Measurements from ENCODE around the gene EXOC6B. TPM values are rescaled to one million over a fixed set of nuclear protein-coding genes. Genes with fewer than 3 reads are reported as not detected.
"Not testable (repeated sequence)": the region's sequence is repeated elsewhere in the genome, so short reads cannot be mapped to it uniquely, and the experiment has no call there.

The EXOC6B gene
- total RNA-seq, 1 donor: 24.6 TPM

DNA sequence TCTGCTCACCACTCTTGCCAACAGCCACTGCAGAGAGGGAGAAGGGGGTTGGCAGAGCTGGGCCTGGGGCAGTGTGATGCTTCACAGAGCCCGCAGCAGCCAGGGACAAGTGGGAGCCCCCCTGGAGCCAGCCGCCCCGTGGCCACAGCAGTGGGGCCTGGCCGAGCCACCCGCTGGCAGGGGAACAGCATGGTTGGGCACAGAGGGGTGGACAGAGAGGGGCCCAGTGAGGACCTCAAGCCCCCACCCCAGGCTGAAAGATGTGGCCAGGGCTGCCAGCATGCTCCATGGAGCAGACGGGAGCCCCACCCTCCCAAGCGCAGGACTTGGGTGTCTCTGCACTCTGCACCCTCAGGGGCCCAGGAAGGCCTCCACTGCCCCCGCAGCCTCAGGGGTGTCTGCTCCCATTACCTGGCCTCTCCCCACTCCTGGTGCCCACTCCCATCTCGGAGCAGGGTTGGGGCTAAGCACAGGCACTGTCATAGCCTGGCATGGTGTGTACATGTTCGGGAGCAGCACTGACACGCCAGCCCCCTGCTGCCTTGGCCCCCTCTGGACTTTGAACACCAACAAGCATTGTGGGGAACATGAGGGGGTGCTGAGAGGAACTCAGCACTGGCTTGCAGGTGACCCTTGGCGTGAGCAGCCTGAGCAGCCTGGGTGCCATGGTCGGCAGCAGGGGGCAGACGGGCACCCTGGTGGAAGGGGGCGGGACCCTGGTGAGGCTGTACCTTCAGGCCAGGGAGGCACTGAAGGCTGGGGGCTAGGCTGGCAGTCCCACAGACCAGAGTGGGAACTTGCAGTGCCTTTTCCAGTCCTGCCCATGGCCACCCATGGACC is 398.6 kb downstream of the EXOC6B start:
- no peak for DNase-seq (ENCODE audit: insufficient read length, low spot score, missing footprints)
- H3K4me1 ChIP-seq (ENCODE audit: insufficient read depth, low read length): no peaks in the 10 kb centered on the region
- no peaks in the 10 kb centered on the region for H3K79me2 ChIP-seq (ENCODE audit: insufficient read depth, low read length)
- no peak overlapping the region for H3K4me3 ChIP-seq (ENCODE audit: insufficient read depth, low read length)
- H3K27ac ChIP-seq (ENCODE audit: low read depth, low read length): no peak overlapping the region
- no peaks in the 10 kb centered on the region for H3K9me3 ChIP-seq (ENCODE audit: low read depth, low read length)
- no peaks in the 10 kb centered on the region for H3K36me3 ChIP-seq (ENCODE audit: insufficient read depth, low read length)
- TF ChIP-seq CTCF (IDR thresholded peaks at IDR 0.05; ENCODE audit: extremely low read depth, low read depth, low read length): no peak
- no peak overlapping the region for H3K4me2 ChIP-seq (ENCODE audit: insufficient read depth, low read length)
- H3K27me3 ChIP-seq (ENCODE audit: insufficient read depth, low read length): no peaks in the 10 kb centered on the region
- H4K20me1 ChIP-seq (ENCODE audit: insufficient read depth, low read length): no peaks in the 10 kb centered on the region
- H2AFZ ChIP-seq (ENCODE audit: low read length): no peak overlapping the region

DNA sequence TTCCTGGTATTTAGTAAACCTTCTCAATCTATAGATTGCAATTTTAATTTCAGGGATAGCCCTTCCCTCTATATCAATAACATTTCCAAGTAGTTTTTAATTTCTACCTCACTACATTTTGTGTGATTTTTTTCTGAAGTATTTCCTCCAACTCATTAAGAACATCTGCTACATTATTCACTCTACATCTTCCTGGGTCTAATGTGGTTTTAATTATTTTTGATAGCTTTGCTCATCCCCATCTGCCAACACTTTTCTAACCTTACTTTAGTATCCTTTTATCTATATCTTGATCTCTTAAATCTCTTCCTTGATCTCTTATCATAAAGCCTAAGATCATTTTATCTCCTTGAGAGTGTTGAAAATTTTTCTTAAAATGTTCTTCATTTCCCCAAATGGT is 399.8 kb downstream of the EXOC6B start:
- Histone ChIP-seq H3K27ac (ENCODE audit: low read depth, low read length) (no peak overlapping the region), H3K4me3 (ENCODE audit: insufficient read depth, low read length) (no peak overlapping the region), H3K79me2 (ENCODE audit: insufficient read depth, low read length) (no peaks in the 10 kb centered on the region), H3K36me3 (ENCODE audit: insufficient read depth, low read length) (no peaks in the 10 kb centered on the region), H3K4me2 (ENCODE audit: insufficient read depth, low read length) (no peak overlapping the region), H4K20me1 (ENCODE audit: insufficient read depth, low read length) (no peaks in the 10 kb centered on the region), H3K9me3 (ENCODE audit: low read depth, low read length) (no peaks in the 10 kb centered on the region), H3K27me3 (ENCODE audit: insufficient read depth, low read length) (no peaks in the 10 kb centered on the region), H3K4me1 (ENCODE audit: insufficient read depth, low read length) (no peaks in the 10 kb centered on the region), H2AFZ (ENCODE audit: low read length) (no peak overlapping the region)
- no peak for DNase-seq (ENCODE audit: insufficient read length, low spot score, missing footprints)
- TF ChIP-seq CTCF (IDR thresholded peaks at IDR 0.05; ENCODE audit: extremely low read depth, low read depth, low read length): no peak

GRCh38 chr2:72423756-72424155 is 402.1 kb downstream of the EXOC6B start:
- no peak overlapping the region for H2AFZ ChIP-seq (ENCODE audit: low read length)
- no peak for DNase-seq (ENCODE audit: insufficient read length, low spot score, missing footprints)
- no peak for TF ChIP-seq CTCF (IDR thresholded peaks at IDR 0.05; ENCODE audit: extremely low read depth, low read depth, low read length)

GRCh38 chr2:72421771-72422379 is 404.0 kb downstream of the EXOC6B start:
- not testable (repeated sequence) for H3K4me3 ChIP-seq (ENCODE audit: insufficient read depth, low read length); H3K4me1 ChIP-seq (ENCODE audit: insufficient read depth, low read length); H3K79me2 ChIP-seq (ENCODE audit: insufficient read depth, low read length); H3K9me3 ChIP-seq (ENCODE audit: low read depth, low read length); H3K27ac ChIP-seq (ENCODE audit: low read depth, low read length); H2AFZ ChIP-seq (ENCODE audit: low read length); H3K27me3 ChIP-seq (ENCODE audit: insufficient read depth, low read length); H4K20me1 ChIP-seq (ENCODE audit: insufficient read depth, low read length); H3K4me2 ChIP-seq (ENCODE audit: insufficient read depth, low read length); DNase-seq (ENCODE audit: insufficient read length, low spot score, missing footprints); H3K36me3 ChIP-seq (ENCODE audit: insufficient read depth, low read length)

More at GRCh38 chr2:72423756-72424155, 402.1 kb downstream of the EXOC6B start:
- no peaks in the 10 kb centered on the region for H3K4me1 ChIP-seq (ENCODE audit: insufficient read depth, low read length)
- H3K36me3 ChIP-seq (ENCODE audit: insufficient read depth, low read length): no peaks in the 10 kb centered on the region
- no peak overlapping the region for H3K4me2 ChIP-seq (ENCODE audit: insufficient read depth, low read length)
- no peaks in the 10 kb centered on the region for H3K27me3 ChIP-seq (ENCODE audit: insufficient read depth, low read length)
- no peak overlapping the region for H3K4me3 ChIP-seq (ENCODE audit: insufficient read depth, low read length)
- H3K27ac ChIP-seq (ENCODE audit: low read depth, low read length): no peak overlapping the region
- H4K20me1 ChIP-seq (ENCODE audit: insufficient read depth, low read length): no peaks in the 10 kb centered on the region
- no peaks in the 10 kb centered on the region for H3K9me3 ChIP-seq (ENCODE audit: low read depth, low read length)
- no peaks in the 10 kb centered on the region for H3K79me2 ChIP-seq (ENCODE audit: insufficient read depth, low read length)

Measured in osteoblast (primary cell).